ENCODE data around the gene SNX14.
A peak's percentile ranks its signal among the peaks of the same experiment; 100 is the strongest.
"Not testable (repeated sequence)": the region's sequence is repeated elsewhere in the genome, so short reads cannot be mapped to it uniquely, and the experiment has no call there.

SNX14 gene

GRCh38 chr6:85640821-85641220, 47.2 kb upstream of the SNX14 start:
- ATAC-seq (ENCODE audit: low read depth), result no peak
- Histone ChIP-seq H3K36me3 (ENCODE audit: low read depth) (peaks cover 59% of the 10 kb centered on the region), H3K4me3 (ENCODE audit: severe bottlenecking) (peak overlapping the region; percentile 94)

GRCh38 chr6:85637579-85637978, 43.9 kb upstream of the SNX14 start:
- no peak for TF ChIP-seq CTCF (IDR thresholded peaks at IDR 0.05; ENCODE audit: poor library complexity, severe bottlenecking)
- DNase-seq (ENCODE audit: low spot score), result no peak
- H3K4me3 ChIP-seq (ENCODE audit: severe bottlenecking), result no peak overlapping the region
- peaks cover 91% of the 10 kb centered on the region for H3K36me3 ChIP-seq (ENCODE audit: low read depth)
- no peaks in the 10 kb centered on the region for H3K9me3 ChIP-seq (ENCODE audit: severe bottlenecking)
- H3K27me3 ChIP-seq (ENCODE audit: insufficient read depth, poor library complexity, severe bottlenecking), result no peaks in the 10 kb centered on the region
- H3K4me1 ChIP-seq (ENCODE audit: insufficient read depth, poor library complexity, severe bottlenecking), result peaks cover 20% of the 10 kb centered on the region
- no peak for ATAC-seq (ENCODE audit: low read depth)
- H3K27ac ChIP-seq (ENCODE audit: poor library complexity, severe bottlenecking), result no peak overlapping the region

More at GRCh38 chr6:85640821-85641220, 47.2 kb upstream of the SNX14 start:
- TF ChIP-seq CTCF (IDR thresholded peaks at IDR 0.05; ENCODE audit: poor library complexity, severe bottlenecking), result no peak
- Histone ChIP-seq H3K27ac (ENCODE audit: poor library complexity, severe bottlenecking) (no peak overlapping the region), H3K9me3 (ENCODE audit: severe bottlenecking) (no peaks in the 10 kb centered on the region), H3K27me3 (ENCODE audit: insufficient read depth, poor library complexity, severe bottlenecking) (no peaks in the 10 kb centered on the region), H3K4me1 (ENCODE audit: insufficient read depth, poor library complexity, severe bottlenecking) (peaks cover 26% of the 10 kb centered on the region)
- no peak for DNase-seq (ENCODE audit: low spot score)

- H3K9me3 ChIP-seq (ENCODE audit: severe bottlenecking), result no peaks in the 10 kb centered on the region
- peaks cover 100% of the 10 kb centered on the region for H3K36me3 ChIP-seq (ENCODE audit: low read depth)
- H3K27me3 ChIP-seq (ENCODE audit: insufficient read depth, poor library complexity, severe bottlenecking), result no peaks in the 10 kb centered on the region
- H3K27ac ChIP-seq (ENCODE audit: poor library complexity, severe bottlenecking), result no peak overlapping the region
- ATAC-seq (ENCODE audit: low read depth) (no peak), DNase-seq (ENCODE audit: low spot score) (no peak)
- peaks cover 2% of the 10 kb centered on the region for H3K4me1 ChIP-seq (ENCODE audit: insufficient read depth, poor library complexity, severe bottlenecking)
- no peak for TF ChIP-seq CTCF (IDR thresholded peaks at IDR 0.05; ENCODE audit: poor library complexity, severe bottlenecking)
- H3K4me3 ChIP-seq (ENCODE audit: severe bottlenecking), result no peak overlapping the region
These were observed 38.7 kb upstream of the SNX14 start for GRCh38 chr6:85632164-85632942.

GRCh38 chr6:85631117-85631516, 37.5 kb upstream of the SNX14 start:
- H3K4me1 ChIP-seq (ENCODE audit: insufficient read depth, poor library complexity, severe bottlenecking); H3K27ac ChIP-seq (ENCODE audit: poor library complexity, severe bottlenecking); DNase-seq (ENCODE audit: low spot score); H3K4me3 ChIP-seq (ENCODE audit: severe bottlenecking); H3K9me3 ChIP-seq (ENCODE audit: severe bottlenecking); H3K27me3 ChIP-seq (ENCODE audit: insufficient read depth, poor library complexity, severe bottlenecking): not testable (repeated sequence)
- H3K36me3 ChIP-seq (ENCODE audit: low read depth), result peaks cover 100% of the 10 kb centered on the region
- ATAC-seq (ENCODE audit: low read depth), result 0 out of 3 replicates have a peak, but pooled peaks have one; percentile 15

- H3K36me3 ChIP-seq (ENCODE audit: low read depth), result peaks cover 100% of the 10 kb centered on the region
- TF ChIP-seq CTCF (IDR thresholded peaks at IDR 0.05; ENCODE audit: poor library complexity, severe bottlenecking), result no peak
- H3K27me3 ChIP-seq (ENCODE audit: insufficient read depth, poor library complexity, severe bottlenecking), result no peaks in the 10 kb centered on the region
- H3K27ac ChIP-seq (ENCODE audit: poor library complexity, severe bottlenecking), result no peak overlapping the region
- ATAC-seq (ENCODE audit: low read depth) (no peak), DNase-seq (ENCODE audit: low spot score) (no peak)
- no peak overlapping the region for H3K4me3 ChIP-seq (ENCODE audit: severe bottlenecking)
- no peaks in the 10 kb centered on the region for H3K9me3 ChIP-seq (ENCODE audit: severe bottlenecking)
- peaks cover 4% of the 10 kb centered on the region for H3K4me1 ChIP-seq (ENCODE audit: insufficient read depth, poor library complexity, severe bottlenecking)
These were observed 34.7 kb upstream of the SNX14 start for GRCh38 chr6:85628353-85628752.

Data from RWPE2 (cell line).